ENCODE results near the gene LHPP.

- TF ChIP-seq GATA2 (IDR thresholded peaks at IDR 0.05; ENCODE audit: low read depth, low read length) (no peak), GATA3 (IDR thresholded peaks at IDR 0.05; ENCODE audit: low read depth, low read length) (no peak)
Observed at GRCh38 chr10:124559372-124560132, 97.9 kb downstream of the LHPP start.

All from SH-SY5Y (cell line).